Measurements from ENCODE around the gene IBSP.

The IBSP gene

GRCh38 chr4:87846226-87846625 is 46.9 kb downstream of the IBSP start:
- Histone ChIP-seq H3K4me2 (ENCODE audit: low read length, poor library complexity, severe bottlenecking) (no peak overlapping the region), H2BK5ac (ENCODE audit: low read depth, low read length, poor library complexity, severe bottlenecking) (no peak overlapping the region), H3K9ac (ENCODE audit: low read length) (no peak overlapping the region), H3K14ac (ENCODE audit: low read length in 2 of 2) (no peak overlapping the region), H3K18ac (ENCODE audit: low read depth in 1 of 2, low read length in 2 of 2) (no peak overlapping the region), H3K27ac (ENCODE audit: low read length, poor library complexity, severe bottlenecking) (no peak overlapping the region), H2AK5ac (ENCODE audit: low read length, severe bottlenecking) (no peak overlapping the region), H2BK15ac (ENCODE audit: low read depth, poor library complexity, severe bottlenecking) (no peak overlapping the region), H4K8ac (ENCODE audit: low read length) (no peak overlapping the region), H3K23ac (ENCODE audit: low read length in 2 of 2) (no peak overlapping the region), H3K9me3 (ENCODE audit: control insufficient read depth, low read length) (no peaks in the 10 kb centered on the region), H3K27me3 (ENCODE audit: control insufficient read depth in 1 of 2, insufficient read depth in 1 of 2, low read length in 2 of 2) (peaks cover 0 to 5% of the 10 kb centered on the region in 2 experiments), H2BK12ac (ENCODE audit: low read length in 2 of 2) (no peak overlapping the region), H2AFZ (ENCODE audit: low read depth, low read length) (no peak overlapping the region), H3K4ac (ENCODE audit: low read depth in 1 of 2, low read length in 2 of 2) (no peak overlapping the region), H4K91ac (ENCODE audit: low read length) (no peak overlapping the region), H3K36me3 (ENCODE audit: control insufficient read depth in 1 of 2, insufficient read depth in 2 of 2, low read depth in 1 of 2, low read length in 2 of 2) (no peaks in the 10 kb centered on the region), H2BK120ac (ENCODE audit: low read depth, low read length) (no peak overlapping the region), H3K4me1 (ENCODE audit: control insufficient read depth, insufficient read depth, low read depth, low read length) (peaks cover 1% of the 10 kb centered on the region), H3K4me3 (ENCODE audit: insufficient read depth in 1 of 2, low read depth in 1 of 2, low read length in 2 of 2) (no peak overlapping the region), H3K79me1 (replicated peaks; ENCODE audit: low read length, poor library complexity, severe bottlenecking) (no peaks in the 10 kb centered on the region)
- 83% methylated on average over 5 of the region's 5 CpGs for WGBS
- no peak for DNase-seq

- H3K79me1 ChIP-seq (replicated peaks; ENCODE audit: low read length, poor library complexity, severe bottlenecking): no peaks in the 10 kb centered on the region
- H3K36me3 ChIP-seq (ENCODE audit: control insufficient read depth in 1 of 2, insufficient read depth in 2 of 2, low read depth in 1 of 2, low read length in 2 of 2): no peaks in the 10 kb centered on the region
- H3K4me1 ChIP-seq (ENCODE audit: control insufficient read depth, insufficient read depth, low read depth, low read length): peaks cover 1% of the 10 kb centered on the region
- H3K27me3 ChIP-seq (ENCODE audit: control insufficient read depth in 1 of 2, insufficient read depth in 1 of 2, low read length in 2 of 2): peaks cover 0 to 5% of the 10 kb centered on the region in 2 experiments
- no peak overlapping the region for H2BK12ac ChIP-seq (ENCODE audit: low read length in 2 of 2)
- H3K9me3 ChIP-seq (ENCODE audit: control insufficient read depth, low read length): no peaks in the 10 kb centered on the region
- DNase-seq: peak; percentile 72
- H3K18ac ChIP-seq (ENCODE audit: low read depth in 1 of 2, low read length in 2 of 2): no peak overlapping the region
- H3K4me2 ChIP-seq (ENCODE audit: low read length, poor library complexity, severe bottlenecking): no peak overlapping the region
- no peak overlapping the region for H4K91ac ChIP-seq (ENCODE audit: low read length)
- no peak overlapping the region for H3K4ac ChIP-seq (ENCODE audit: low read depth in 1 of 2, low read length in 2 of 2)
- no peak overlapping the region for H4K8ac ChIP-seq (ENCODE audit: low read length)
- H3K14ac ChIP-seq (ENCODE audit: low read length in 2 of 2): no peak overlapping the region
- 49% methylated on average over 13 of the region's 15 CpGs for WGBS
- peak overlapping the region in 1 of 2 experiments; percentile 10 for H3K4me3 ChIP-seq (ENCODE audit: insufficient read depth in 1 of 2, low read depth in 1 of 2, low read length in 2 of 2)
- H2BK15ac ChIP-seq (ENCODE audit: low read depth, poor library complexity, severe bottlenecking): no peak overlapping the region
- H2AK5ac ChIP-seq (ENCODE audit: low read length, severe bottlenecking): no peak overlapping the region
- H2BK120ac ChIP-seq (ENCODE audit: low read depth, low read length): no peak overlapping the region
- peak overlapping the region; percentile 58 for H3K9ac ChIP-seq (ENCODE audit: low read length)
- no peak overlapping the region for H2AFZ ChIP-seq (ENCODE audit: low read depth, low read length)
- H3K23ac ChIP-seq (ENCODE audit: low read length in 2 of 2): no peak overlapping the region
- H3K27ac ChIP-seq (ENCODE audit: low read length, poor library complexity, severe bottlenecking): no peak overlapping the region
- no peak overlapping the region for H2BK5ac ChIP-seq (ENCODE audit: low read depth, low read length, poor library complexity, severe bottlenecking)
These were observed 49.4 kb downstream of the IBSP start for GRCh38 chr4:87848622-87849351.

GRCh38 chr4:87849612-87850011 is 50.3 kb downstream of the IBSP start:
- Histone ChIP-seq H3K14ac (ENCODE audit: low read length in 2 of 2) (no peak overlapping the region), H3K4ac (ENCODE audit: low read depth in 1 of 2, low read length in 2 of 2) (no peak overlapping the region), H2AK5ac (ENCODE audit: low read length, severe bottlenecking) (no peak overlapping the region), H3K9me3 (ENCODE audit: control insufficient read depth, low read length) (no peaks in the 10 kb centered on the region), H2BK12ac (ENCODE audit: low read length in 2 of 2) (peak overlapping the region in 1 of 2 experiments; percentile 54), H3K27me3 (ENCODE audit: control insufficient read depth in 1 of 2, insufficient read depth in 1 of 2, low read length in 2 of 2) (peaks cover 0 to 5% of the 10 kb centered on the region in 2 experiments), H3K4me3 (ENCODE audit: insufficient read depth in 1 of 2, low read depth in 1 of 2, low read length in 2 of 2) (no peak overlapping the region), H3K9ac (ENCODE audit: low read length) (no peak overlapping the region), H4K8ac (ENCODE audit: low read length) (peak overlapping the region; percentile 8), H3K18ac (ENCODE audit: low read depth in 1 of 2, low read length in 2 of 2) (no peak overlapping the region), H2AFZ (ENCODE audit: low read depth, low read length) (peak overlapping the region; percentile 34), H3K27ac (ENCODE audit: low read length, poor library complexity, severe bottlenecking) (no peak overlapping the region), H2BK15ac (ENCODE audit: low read depth, poor library complexity, severe bottlenecking) (no peak overlapping the region), H2BK5ac (ENCODE audit: low read depth, low read length, poor library complexity, severe bottlenecking) (no peak overlapping the region), H3K4me2 (ENCODE audit: low read length, poor library complexity, severe bottlenecking) (no peak overlapping the region), H3K36me3 (ENCODE audit: control insufficient read depth in 1 of 2, insufficient read depth in 2 of 2, low read depth in 1 of 2, low read length in 2 of 2) (no peaks in the 10 kb centered on the region), H3K79me1 (replicated peaks; ENCODE audit: low read length, poor library complexity, severe bottlenecking) (no peaks in the 10 kb centered on the region), H3K4me1 (ENCODE audit: control insufficient read depth, insufficient read depth, low read depth, low read length) (peaks cover 1% of the 10 kb centered on the region), H2BK120ac (ENCODE audit: low read depth, low read length) (no peak overlapping the region), H4K91ac (ENCODE audit: low read length) (no peak overlapping the region), H3K23ac (ENCODE audit: low read length in 2 of 2) (no peak overlapping the region)
- DNase-seq: peak; percentile 65
- whole genome bisulfite sequencing: 50% methylated on average over 1 of the region's 4 CpGs

GRCh38 chr4:87851332-87851731 is 52.0 kb downstream of the IBSP start:
- Histone ChIP-seq H3K79me1 (replicated peaks; ENCODE audit: low read length, poor library complexity, severe bottlenecking) (no peaks in the 10 kb centered on the region), H3K27me3 (ENCODE audit: control insufficient read depth in 1 of 2, insufficient read depth in 1 of 2, low read length in 2 of 2) (peaks cover 0 to 5% of the 10 kb centered on the region in 2 experiments), H3K4me1 (ENCODE audit: control insufficient read depth, insufficient read depth, low read depth, low read length) (peaks cover 1% of the 10 kb centered on the region), H4K8ac (ENCODE audit: low read length) (peak overlapping the region; percentile 41), H3K23ac (ENCODE audit: low read length in 2 of 2) (no peak overlapping the region), H2BK5ac (ENCODE audit: low read depth, low read length, poor library complexity, severe bottlenecking) (no peak overlapping the region), H2BK15ac (ENCODE audit: low read depth, poor library complexity, severe bottlenecking) (no peak overlapping the region), H3K4me2 (ENCODE audit: low read length, poor library complexity, severe bottlenecking) (no peak overlapping the region), H3K36me3 (ENCODE audit: control insufficient read depth in 1 of 2, insufficient read depth in 2 of 2, low read depth in 1 of 2, low read length in 2 of 2) (no peaks in the 10 kb centered on the region), H2AFZ (ENCODE audit: low read depth, low read length) (no peak overlapping the region), H3K4me3 (ENCODE audit: insufficient read depth in 1 of 2, low read depth in 1 of 2, low read length in 2 of 2) (no peak overlapping the region), H2BK12ac (ENCODE audit: low read length in 2 of 2) (peak overlapping the region in 1 of 2 experiments; percentile 15), H3K9ac (ENCODE audit: low read length) (no peak overlapping the region), H3K14ac (ENCODE audit: low read length in 2 of 2) (no peak overlapping the region), H3K9me3 (ENCODE audit: control insufficient read depth, low read length) (no peaks in the 10 kb centered on the region), H2BK120ac (ENCODE audit: low read depth, low read length) (no peak overlapping the region), H2AK5ac (ENCODE audit: low read length, severe bottlenecking) (peak overlapping the region; percentile 10), H3K27ac (ENCODE audit: low read length, poor library complexity, severe bottlenecking) (no peak overlapping the region), H3K18ac (ENCODE audit: low read depth in 1 of 2, low read length in 2 of 2) (peak overlapping the region in 1 of 2 experiments; percentile 43), H4K91ac (ENCODE audit: low read length) (no peak overlapping the region), H3K4ac (ENCODE audit: low read depth in 1 of 2, low read length in 2 of 2) (no peak overlapping the region)
- no peak for DNase-seq
- 94% methylated on average over 8 of the region's 8 CpGs for WGBS
